DMS153 treated with DMSO at 0.1 percent for 48 hours (cell line): Measurements from ENCODE around the gene LRCH1.

ENCODE experiments used
- DNase-seq: peaks from one replicate; lab custom pipeline; 2025; ENCODE audit not compliant: unreplicated experiment; lab: John Stamatoyannopoulos, UW

The LRCH1 gene

GRCh38 chr13:46633416-46633815 is 80.4 kb downstream of the LRCH1 start:
- no peak for DNase-seq

GRCh38 chr13:46636451-46636850 is 83.5 kb downstream of the LRCH1 start:
- DNase-seq, result no peak

- DNase-seq, result no peak
Measured at GRCh38 chr13:46637213-46637612, 84.2 kb downstream of the LRCH1 start.

GRCh38 chr13:46638262-46638661 is 85.3 kb downstream of the LRCH1 start:
- no peak for DNase-seq

- no peak for DNase-seq
Measured at GRCh38 chr13:46639033-46639981, 86.3 kb downstream of the LRCH1 start.

- no peak for DNase-seq
Measured at GRCh38 chr13:46640843-46641242, 87.9 kb downstream of the LRCH1 start.

GRCh38 chr13:46641274-46642081 is 88.5 kb downstream of the LRCH1 start:
- no peak for DNase-seq

- no peak for DNase-seq
Measured at GRCh38 chr13:46642254-46642653, 89.3 kb downstream of the LRCH1 start.

GRCh38 chr13:46643165-46643777 is 90.3 kb downstream of the LRCH1 start:
- no peak for DNase-seq

- DNase-seq, result no peak
Measured at GRCh38 chr13:46644816-46645215, 91.8 kb downstream of the LRCH1 start.

GRCh38 chr13:46647512-46648065 is 94.6 kb downstream of the LRCH1 start:
- DNase-seq, result no peak

GRCh38 chr13:46648166-46648607 is 95.2 kb downstream of the LRCH1 start:
- peak; percentile 40 for DNase-seq

GRCh38 chr13:46649816-46650215 is 96.8 kb downstream of the LRCH1 start:
- DNase-seq, result no peak

GRCh38 chr13:46654951-46655350 is 102.0 kb downstream of the LRCH1 start:
- no peak for DNase-seq

GRCh38 chr13:46655377-46656180 is 102.6 kb downstream of the LRCH1 start:
- DNase-seq, result no peak

- no peak for DNase-seq
Measured at GRCh38 chr13:46656786-46657185, 103.8 kb downstream of the LRCH1 start.

- DNase-seq, result no peak
Measured at GRCh38 chr13:46659413-46660065, 106.6 kb downstream of the LRCH1 start.

- no peak for DNase-seq
Measured at GRCh38 chr13:46660416-46660815, 107.4 kb downstream of the LRCH1 start.

GRCh38 chr13:46660857-46661256 is 107.9 kb downstream of the LRCH1 start:
- no peak for DNase-seq

GRCh38 chr13:46662690-46663089 is 109.7 kb downstream of the LRCH1 start:
- DNase-seq, result no peak
